Aorta (tissue), 5 donors: ENCODE results near the gene GIMAP7. TPM values are rescaled to one million over a fixed set of nuclear protein-coding genes. Genes with fewer than 3 reads are reported as not detected.
"Not testable (repeated sequence)": the region's sequence is repeated elsewhere in the genome, so short reads cannot be mapped to it uniquely, and the experiment has no call there.

Experiments used
- ATAC-seq: fragments of 200-7000 bp; cut with Tn5 transposase; one replicate; pipeline ENCODE4 v1.9.1; 2022; ENCODE audit warnings: moderate library complexity; ENCODE audit not compliant: low FRiP score
- DNase-seq, 2 donors: peaks; one replicate each; pipeline ENCODE4 v3.0.0-alpha.2; 2020
- H3K27ac ChIP-seq, 2 donors: one replicate each; pipeline ENCODE4 v1.5.1; 2013; ENCODE audit warnings: low read length in 2 of 2, mild to moderate bottlenecking in 2 of 2, moderate library complexity in 2 of 2, control low read depth in 1 of 2, inconsistent platforms in 1 of 2, low read depth in 1 of 2
- H3K27me3 ChIP-seq, 2 donors: one replicate each; pipeline ENCODE4 v1.6.1; 2013; ENCODE audit warnings: control low read depth in 1 of 2, low read length in 1 of 2, mild to moderate bottlenecking in 1 of 2, moderate library complexity in 1 of 2; ENCODE audit not compliant: insufficient read depth in 2 of 2, control insufficient read depth in 1 of 2
- H3K36me3 ChIP-seq, 2 donors: one replicate each; pipeline ENCODE4 v1.6.1; 2013; ENCODE audit warnings: control low read depth in 1 of 2, low read length in 1 of 2, mild to moderate bottlenecking in 1 of 2; ENCODE audit not compliant: insufficient read depth in 2 of 2, control insufficient read depth in 1 of 2
- H3K4me1 ChIP-seq, 2 donors: one replicate each; pipeline ENCODE4 v1.6.1; 2013; ENCODE audit warnings: low read length in 2 of 2, control low read depth in 1 of 2, mild to moderate bottlenecking in 1 of 2, moderate library complexity in 1 of 2; ENCODE audit not compliant: insufficient read depth in 2 of 2, control insufficient read depth in 1 of 2
- H3K4me3 ChIP-seq, 2 donors: one replicate each; pipeline ENCODE4 v1.5.1; 2013; ENCODE audit warnings: low read length in 2 of 2, control low read depth in 1 of 2, mild to moderate bottlenecking in 1 of 2
- H3K9me3 ChIP-seq: one replicate; pipeline ENCODE4 v1.6.1; 2013; ENCODE audit warnings: mild to moderate bottlenecking, low read length; ENCODE audit not compliant: control insufficient read depth
- WGBS, 2 donors: extraction: QIAGEN DNeasy Blood & Tissue Kit; methylation state at CpG; one replicate each; pipeline ENCODE4 v1.1.7; 2013; 5-methylcytosine and 5-hydroxymethylcytosine counted together
- intact Hi-C, 2 donors: fragments of 100-400 bp; cut with DNase I; formaldehyde crosslinking; loops; one replicate each; pipeline versions ENCODE4 v1.14.2 to v1.15.0; 2022
- polyA plus RNA-seq, 2 donors: library from polyadenylated mRNA; stranded (reverse); fragments of 200-250 nt; gene quantifications; one replicate each; pipeline ENCODE4 v1.2.3, GENCODE V29; 2013
- total RNA-seq, 2 donors: library from RNA; stranded (reverse); fragmentation: NEBNext Ultra II Directional; extraction: Animal tissue kit (Norgen Biotek cat#: 25700); gene quantifications; one replicate each; pipeline ENCODE4 v1.2.1, GENCODE V29; 2021
- donor health status: healthy with polysubstance abuse.
- donor health status: Bipolar disorder and iron deficiency.
- donor health status: DM: no; HTN: no; CAD: no.
- donor health status: DM: no; HTN: no; CAD: no.
- donor health status: DM: yes; HTN: yes; CAD: no.

Gene GIMAP7
- total and polyA plus RNA-seq, 4 donors, result 5.4 to 41.8 (median 23.8) TPM

GRCh38 chr7:150493442-150493841, 21.2 kb upstream of the GIMAP7 start:
- H3K27me3 ChIP-seq, H3K4me3 ChIP-seq, ATAC-seq, intact Hi-C loops, H3K27ac ChIP-seq, H3K4me1 ChIP-seq, H3K9me3 ChIP-seq, H3K36me3 ChIP-seq, DNase-seq: not testable (repeated sequence)
- WGBS, 2 donors, result 13 to 58% methylated on average over 1 to 2 of the region's 3 CpGs

DNA sequence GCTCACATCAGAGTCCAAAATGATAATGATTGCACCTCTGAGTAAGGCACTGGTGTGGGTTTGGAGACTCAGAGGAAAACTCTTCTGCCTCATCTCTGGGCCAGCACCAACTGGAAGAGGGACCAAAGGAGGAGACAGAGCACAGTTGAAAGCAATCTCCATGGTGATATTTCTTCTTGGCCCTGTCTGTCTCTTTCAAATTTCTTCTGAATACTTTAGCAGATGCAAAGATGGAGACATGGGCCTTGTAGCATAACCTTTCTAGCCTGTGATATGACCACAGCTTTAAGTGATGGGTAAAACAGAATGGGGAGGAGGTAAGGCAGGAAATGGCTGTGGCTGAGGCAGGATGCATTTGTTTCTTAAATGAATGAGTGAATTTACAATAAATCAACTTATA, 12.2 kb upstream of the GIMAP7 start:
- no peak for ATAC-seq
- Histone ChIP-seq H3K4me1 (no peaks in the 10 kb centered on the region), H3K9me3 (no peaks in the 10 kb centered on the region), H3K27me3 (no peaks in the 10 kb centered on the region), H3K4me3 (no peak overlapping the region), H3K36me3 (no peaks in the 10 kb centered on the region), H3K27ac (no peak overlapping the region)
- DNase-seq, result no peak
- intact Hi-C loops, result no loop called here

DNA sequence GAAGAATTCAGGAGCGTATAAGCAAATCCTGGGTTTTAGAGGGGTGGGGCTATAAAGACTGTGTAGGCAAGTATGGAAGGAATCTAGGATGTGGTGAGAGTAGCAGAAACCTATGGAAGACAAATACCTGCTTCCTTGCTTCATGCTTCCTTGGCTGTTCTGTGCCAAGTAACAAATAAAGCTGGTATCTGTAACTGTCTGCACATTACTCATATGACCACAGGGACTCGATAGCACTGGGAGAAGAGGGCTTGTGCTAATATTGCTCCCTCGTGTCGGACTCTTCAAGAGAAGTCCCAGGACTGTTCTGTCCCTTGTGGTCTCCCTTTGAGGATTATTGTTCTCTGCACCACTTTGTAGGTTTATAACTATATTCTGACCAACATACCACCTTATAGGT, 11.5 kb upstream of the GIMAP7 start:
- ATAC-seq (no peak), DNase-seq (no peak)
- Histone ChIP-seq H3K4me1 (no peaks in the 10 kb centered on the region), H3K27me3 (no peaks in the 10 kb centered on the region), H3K27ac (no peak overlapping the region), H3K9me3 (no peaks in the 10 kb centered on the region), H3K36me3 (no peaks in the 10 kb centered on the region), H3K4me3 (no peak overlapping the region)
- intact Hi-C loops, result no loop called here
- 76 to 79% methylated on average over 4 of the region's 4 CpGs for WGBS, 2 donors

DNA sequence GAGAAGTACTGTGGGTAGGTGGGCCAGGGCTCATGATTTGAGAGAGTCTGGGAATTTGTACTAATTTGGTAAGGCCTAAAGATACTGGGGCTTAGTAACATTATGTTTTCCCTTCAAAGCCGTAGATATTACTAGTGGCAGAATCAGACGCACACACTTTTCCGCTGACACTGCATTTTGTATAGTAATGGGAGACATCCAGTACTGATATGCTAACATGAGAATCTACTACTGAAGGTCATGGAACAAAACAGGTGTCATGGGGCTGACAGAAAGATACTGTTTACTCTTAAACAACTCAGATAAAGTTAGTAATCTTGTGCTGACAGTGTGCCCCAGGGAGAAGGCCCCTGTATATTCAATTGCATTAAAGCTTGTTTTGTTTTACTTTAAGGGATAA, 11.1 kb upstream of the GIMAP7 start:
- no peaks in the 10 kb centered on the region for H3K4me1 ChIP-seq
- no peak for ATAC-seq
- intact Hi-C loops, result no loop called here
- DNase-seq, result no peak
- H3K27ac ChIP-seq, result no peak overlapping the region
- 57 to 63% methylated on average over 3 of the region's 3 CpGs for WGBS, 2 donors
- H3K4me3 ChIP-seq, result no peak overlapping the region
- H3K9me3 ChIP-seq, result no peaks in the 10 kb centered on the region
- no peaks in the 10 kb centered on the region for H3K36me3 ChIP-seq
- H3K27me3 ChIP-seq, result no peaks in the 10 kb centered on the region

GRCh38 chr7:150507947-150508602, 6.6 kb upstream of the GIMAP7 start:
- no peaks in the 10 kb centered on the region for H3K4me1 ChIP-seq
- no peak for ATAC-seq

DNA sequence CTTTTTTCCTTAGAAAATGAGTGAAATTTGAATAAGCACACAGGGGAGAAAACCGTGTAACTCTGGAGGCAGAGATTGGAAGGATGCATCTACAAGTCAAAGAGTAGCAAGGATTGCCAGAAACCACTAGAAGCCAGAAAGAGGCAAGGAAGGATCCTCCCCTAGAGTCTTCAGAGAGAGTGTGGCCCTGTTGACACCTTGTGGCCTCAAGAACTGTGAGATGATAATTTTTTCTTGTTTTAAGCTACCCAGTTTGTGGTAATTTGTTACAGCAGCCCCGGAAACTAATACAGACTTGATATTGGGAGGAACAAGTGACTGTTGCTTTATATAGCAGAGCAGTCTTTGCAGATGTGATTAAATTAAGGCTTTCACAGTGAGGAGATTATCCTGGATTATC, 3.6 kb upstream of the GIMAP7 start:
- no peak for DNase-seq
- Histone ChIP-seq H3K27me3 (no peaks in the 10 kb centered on the region), H3K36me3 (no peaks in the 10 kb centered on the region), H3K4me1 (no peaks in the 10 kb centered on the region), H3K4me3 (no peak overlapping the region), H3K27ac (no peak overlapping the region), H3K9me3 (no peaks in the 10 kb centered on the region)
- 63 to 70% methylated on average over 2 of the region's 2 CpGs for WGBS, 2 donors
- intact Hi-C loops, result no loop called here
- ATAC-seq, result no peak

More at GRCh38 chr7:150507947-150508602, 6.6 kb upstream of the GIMAP7 start:
- 85% methylated on average over 4 of the region's 4 CpGs for WGBS, 2 donors
- Histone ChIP-seq H3K9me3 (no peaks in the 10 kb centered on the region), H3K4me3 (no peak overlapping the region), H3K36me3 (no peaks in the 10 kb centered on the region), H3K27me3 (no peaks in the 10 kb centered on the region), H3K27ac (no peak overlapping the region)
- no peak for DNase-seq
- intact Hi-C loops, result no loop called here

DNA sequence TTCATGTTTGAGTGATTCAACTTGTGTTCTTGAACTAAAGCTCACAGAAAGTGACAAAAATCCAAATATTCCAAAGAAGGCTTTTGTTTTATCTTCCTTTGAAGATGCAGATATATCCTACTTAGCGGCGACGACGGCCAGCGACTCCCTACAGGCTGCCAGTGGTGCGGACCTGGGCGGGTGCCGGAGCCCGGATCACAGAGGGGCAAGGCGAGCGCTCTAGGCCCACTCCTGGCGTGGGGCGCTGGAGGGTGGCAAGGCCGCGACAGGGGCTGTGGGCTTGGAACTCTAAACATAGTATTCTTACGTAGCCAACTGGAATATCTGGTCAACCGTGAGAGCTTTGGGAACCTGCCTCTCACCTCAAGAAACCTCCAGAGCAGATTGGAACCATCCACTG, 914 bp upstream of the GIMAP7 start:
- intact Hi-C loops, result no loop called here
- no peak overlapping the region for H3K27ac ChIP-seq
- H3K4me3 ChIP-seq, result no peak overlapping the region
- WGBS, 2 donors, result 92 to 94% methylated on average over 17 of the region's 17 CpGs
- no peaks in the 10 kb centered on the region for H3K36me3 ChIP-seq
- H3K9me3 ChIP-seq, result no peaks in the 10 kb centered on the region
- no peaks in the 10 kb centered on the region for H3K27me3 ChIP-seq
- ATAC-seq, result no peak
- DNase-seq, result peak in 1 of 2 donors; percentile 42
- H3K4me1 ChIP-seq, result no peaks in the 10 kb centered on the region

DNA sequence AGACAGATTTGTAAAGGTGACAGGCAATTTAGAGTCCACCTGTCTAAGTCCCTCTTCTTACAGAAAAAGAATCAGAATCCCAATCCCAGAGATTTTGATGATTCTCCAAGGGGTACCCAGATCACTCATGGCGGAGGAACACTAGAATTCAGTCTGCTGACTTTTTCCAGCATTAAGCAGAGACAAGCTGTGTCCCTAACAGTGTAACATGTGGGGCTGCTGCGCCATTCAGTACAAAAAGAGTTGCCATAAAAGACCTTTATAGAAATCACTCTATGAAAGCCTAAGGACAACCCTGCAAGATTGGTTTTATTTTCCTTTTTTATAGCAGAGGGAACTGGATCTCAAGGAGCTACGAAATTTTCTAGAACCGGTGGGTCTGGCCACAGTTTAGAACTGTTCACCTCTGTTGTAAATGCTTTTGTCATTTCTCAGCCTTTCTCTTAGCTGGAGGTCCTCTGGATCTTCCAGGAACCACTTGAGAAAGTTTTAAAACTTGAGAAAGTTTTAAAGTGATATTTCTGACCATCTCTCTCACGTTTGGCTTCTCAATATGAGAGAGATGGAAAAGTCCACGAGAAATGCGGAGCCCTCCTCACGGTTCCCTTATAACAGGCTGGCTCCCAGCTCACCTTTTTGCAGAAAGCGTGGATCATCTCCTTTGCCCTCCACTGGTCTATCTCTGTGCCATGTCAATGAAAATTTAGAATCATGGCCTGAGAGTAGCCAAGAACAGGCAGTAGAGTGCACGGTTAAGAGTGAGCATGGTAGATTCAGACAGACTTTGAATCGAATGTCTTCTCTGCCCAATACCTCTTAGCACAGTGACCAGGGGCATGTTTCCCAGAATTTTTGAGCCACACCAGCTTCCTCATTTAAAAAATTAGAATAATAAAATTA, 826 bp downstream of the GIMAP7 start:
- 77 to 81% methylated on average over 11 of the region's 11 CpGs for whole genome bisulfite sequencing, 2 donors
- H3K4me1 ChIP-seq, result no peaks in the 10 kb centered on the region
- no peaks in the 10 kb centered on the region for H3K36me3 ChIP-seq
- intact Hi-C loops, result no loop called here
- H3K9me3 ChIP-seq, result no peaks in the 10 kb centered on the region
- no peak overlapping the region for H3K4me3 ChIP-seq
- DNase-seq, result no peak
- ATAC-seq, result no peak
- no peaks in the 10 kb centered on the region for H3K27me3 ChIP-seq
- no peak overlapping the region for H3K27ac ChIP-seq
